H1 (cell line): ENCODE results near the gene CCNK. TPM values are rescaled to one million over a fixed set of nuclear protein-coding genes. Genes with fewer than 3 reads are reported as not detected.

ENCODE experiments used
- ASH2L ChIP-seq: fragments of 200-600, 300-600 bp; sonication (generic); IDR thresholded peaks from one replicate; pipeline ENCODE4 v1.7.1; 2017; ENCODE audit warnings: low read length
- BACH1 ChIP-seq: IDR thresholded peaks from 2 replicates; pipeline ENCODE4 v1.6.1; 2012; ENCODE audit warnings: low read length, improper control_type of control experiment
- CREB1 ChIP-seq: IDR thresholded peaks from 2 replicates; pipeline ENCODE4 v1.6.1; 2012; ENCODE audit warnings: inconsistent platforms
- E2F6 ChIP-seq: IDR thresholded peaks from 2 replicates; pipeline ENCODE4 v1.6.1; 2012; ENCODE audit warnings: inconsistent platforms
- PHF8 ChIP-seq: fragments of 200-600 bp; sonication (generic); conservative IDR thresholded peaks from 2 replicates; pipeline ENCODE4 v1.7.1; 2012; ENCODE audit warnings: low read depth, mild to moderate bottlenecking, inconsistent platforms, low read length, moderate library complexity
- SIN3A ChIP-seq, 2 experiments: IDR thresholded peaks in 1 of 2; conservative IDR thresholded peaks in 1 of 2; 2 replicates each; pipeline ENCODE4 v1.6.1; 2011 to 2012; ENCODE audit warnings: low read length in 2 of 2, improper control_type of control experiment in 1 of 2, low read depth in 1 of 2, mild to moderate bottlenecking in 1 of 2
- TAF1 ChIP-seq: IDR thresholded peaks from 2 replicates; pipeline ENCODE4 v1.6.1; 2011; ENCODE audit warnings: mild to moderate bottlenecking, low read depth, low read length
- TBP ChIP-seq: IDR thresholded peaks from 2 replicates; pipeline ENCODE4 v1.6.1; 2011; ENCODE audit warnings: low read depth, low read length, improper control_type of control experiment
- polyA plus RNA-seq, 7 experiments: library from polyadenylated mRNA; depleted of rRNA in 3 of 7; stranded (reverse) in 5 of 7; unstranded in 2 of 7; fragments of >200 nt in 5 of 7; fragments of 200-250 nt in 2 of 7; gene quantifications; 1 replicate in 5 of 7; 2 replicates in 1 of 7; 4 replicates in 1 of 7; pipeline versions ENCODE4 v1.2.1 to v1.2.3, GENCODE V29; 2011 to 2013; ENCODE audit warnings: missing spikeins in 2 of 7, mixed read lengths in 2 of 7
- total RNA-seq: library from RNA; stranded (reverse); fragmentation: NEBNext Ultra II Directional; extraction: Animal tissue kit (Norgen Biotek cat#: 25700); gene quantifications from 2 replicates; pipeline ENCODE4 v1.2.1, GENCODE V29; 2021
- TF ChIP-seq, protein P1 (sequence below): fragments of 300-600 bp; sonication (generic); IDR thresholded peaks from 2 replicates; pipeline ENCODE4 v1.7.1; 2012; ENCODE audit warnings: low read length, moderate library complexity, mild to moderate bottlenecking, inconsistent platforms; ENCODE audit not compliant: insufficient replicate concordance

Gene CCNK
- total and polyA plus RNA-seq, 2 of the 8 experiments (the other 6 are each of a cell fraction or from before 2014, with no cell fraction given): 10.7 to 82.7 TPM

GRCh38 chr14:99479906-99480869 is 1.0 kb upstream of the CCNK start, which contains the start of gene SETD3 (continued):
- TF ChIP-seq SIN3A (conservative IDR thresholded peaks at IDR 0.05 in 1 of 2, IDR thresholded peaks at IDR 0.05 in 1 of 2; ENCODE audit: low read depth in 1 of 2, low read length in 2 of 2): peak in 1 of 2 experiments; percentile 78; a peak in 2 of 4 replicates
- TF ChIP-seq CREB1: no peak
- peak; percentile 59; the same call in 1 of the 2 replicates for TF ChIP-seq PHF8
- TF ChIP-seq E2F6: peak; percentile 66
- TF ChIP-seq TAF1: no peak
- TF ChIP-seq ASH2L: peak; percentile 74
- TF ChIP-seq, protein P1, sequence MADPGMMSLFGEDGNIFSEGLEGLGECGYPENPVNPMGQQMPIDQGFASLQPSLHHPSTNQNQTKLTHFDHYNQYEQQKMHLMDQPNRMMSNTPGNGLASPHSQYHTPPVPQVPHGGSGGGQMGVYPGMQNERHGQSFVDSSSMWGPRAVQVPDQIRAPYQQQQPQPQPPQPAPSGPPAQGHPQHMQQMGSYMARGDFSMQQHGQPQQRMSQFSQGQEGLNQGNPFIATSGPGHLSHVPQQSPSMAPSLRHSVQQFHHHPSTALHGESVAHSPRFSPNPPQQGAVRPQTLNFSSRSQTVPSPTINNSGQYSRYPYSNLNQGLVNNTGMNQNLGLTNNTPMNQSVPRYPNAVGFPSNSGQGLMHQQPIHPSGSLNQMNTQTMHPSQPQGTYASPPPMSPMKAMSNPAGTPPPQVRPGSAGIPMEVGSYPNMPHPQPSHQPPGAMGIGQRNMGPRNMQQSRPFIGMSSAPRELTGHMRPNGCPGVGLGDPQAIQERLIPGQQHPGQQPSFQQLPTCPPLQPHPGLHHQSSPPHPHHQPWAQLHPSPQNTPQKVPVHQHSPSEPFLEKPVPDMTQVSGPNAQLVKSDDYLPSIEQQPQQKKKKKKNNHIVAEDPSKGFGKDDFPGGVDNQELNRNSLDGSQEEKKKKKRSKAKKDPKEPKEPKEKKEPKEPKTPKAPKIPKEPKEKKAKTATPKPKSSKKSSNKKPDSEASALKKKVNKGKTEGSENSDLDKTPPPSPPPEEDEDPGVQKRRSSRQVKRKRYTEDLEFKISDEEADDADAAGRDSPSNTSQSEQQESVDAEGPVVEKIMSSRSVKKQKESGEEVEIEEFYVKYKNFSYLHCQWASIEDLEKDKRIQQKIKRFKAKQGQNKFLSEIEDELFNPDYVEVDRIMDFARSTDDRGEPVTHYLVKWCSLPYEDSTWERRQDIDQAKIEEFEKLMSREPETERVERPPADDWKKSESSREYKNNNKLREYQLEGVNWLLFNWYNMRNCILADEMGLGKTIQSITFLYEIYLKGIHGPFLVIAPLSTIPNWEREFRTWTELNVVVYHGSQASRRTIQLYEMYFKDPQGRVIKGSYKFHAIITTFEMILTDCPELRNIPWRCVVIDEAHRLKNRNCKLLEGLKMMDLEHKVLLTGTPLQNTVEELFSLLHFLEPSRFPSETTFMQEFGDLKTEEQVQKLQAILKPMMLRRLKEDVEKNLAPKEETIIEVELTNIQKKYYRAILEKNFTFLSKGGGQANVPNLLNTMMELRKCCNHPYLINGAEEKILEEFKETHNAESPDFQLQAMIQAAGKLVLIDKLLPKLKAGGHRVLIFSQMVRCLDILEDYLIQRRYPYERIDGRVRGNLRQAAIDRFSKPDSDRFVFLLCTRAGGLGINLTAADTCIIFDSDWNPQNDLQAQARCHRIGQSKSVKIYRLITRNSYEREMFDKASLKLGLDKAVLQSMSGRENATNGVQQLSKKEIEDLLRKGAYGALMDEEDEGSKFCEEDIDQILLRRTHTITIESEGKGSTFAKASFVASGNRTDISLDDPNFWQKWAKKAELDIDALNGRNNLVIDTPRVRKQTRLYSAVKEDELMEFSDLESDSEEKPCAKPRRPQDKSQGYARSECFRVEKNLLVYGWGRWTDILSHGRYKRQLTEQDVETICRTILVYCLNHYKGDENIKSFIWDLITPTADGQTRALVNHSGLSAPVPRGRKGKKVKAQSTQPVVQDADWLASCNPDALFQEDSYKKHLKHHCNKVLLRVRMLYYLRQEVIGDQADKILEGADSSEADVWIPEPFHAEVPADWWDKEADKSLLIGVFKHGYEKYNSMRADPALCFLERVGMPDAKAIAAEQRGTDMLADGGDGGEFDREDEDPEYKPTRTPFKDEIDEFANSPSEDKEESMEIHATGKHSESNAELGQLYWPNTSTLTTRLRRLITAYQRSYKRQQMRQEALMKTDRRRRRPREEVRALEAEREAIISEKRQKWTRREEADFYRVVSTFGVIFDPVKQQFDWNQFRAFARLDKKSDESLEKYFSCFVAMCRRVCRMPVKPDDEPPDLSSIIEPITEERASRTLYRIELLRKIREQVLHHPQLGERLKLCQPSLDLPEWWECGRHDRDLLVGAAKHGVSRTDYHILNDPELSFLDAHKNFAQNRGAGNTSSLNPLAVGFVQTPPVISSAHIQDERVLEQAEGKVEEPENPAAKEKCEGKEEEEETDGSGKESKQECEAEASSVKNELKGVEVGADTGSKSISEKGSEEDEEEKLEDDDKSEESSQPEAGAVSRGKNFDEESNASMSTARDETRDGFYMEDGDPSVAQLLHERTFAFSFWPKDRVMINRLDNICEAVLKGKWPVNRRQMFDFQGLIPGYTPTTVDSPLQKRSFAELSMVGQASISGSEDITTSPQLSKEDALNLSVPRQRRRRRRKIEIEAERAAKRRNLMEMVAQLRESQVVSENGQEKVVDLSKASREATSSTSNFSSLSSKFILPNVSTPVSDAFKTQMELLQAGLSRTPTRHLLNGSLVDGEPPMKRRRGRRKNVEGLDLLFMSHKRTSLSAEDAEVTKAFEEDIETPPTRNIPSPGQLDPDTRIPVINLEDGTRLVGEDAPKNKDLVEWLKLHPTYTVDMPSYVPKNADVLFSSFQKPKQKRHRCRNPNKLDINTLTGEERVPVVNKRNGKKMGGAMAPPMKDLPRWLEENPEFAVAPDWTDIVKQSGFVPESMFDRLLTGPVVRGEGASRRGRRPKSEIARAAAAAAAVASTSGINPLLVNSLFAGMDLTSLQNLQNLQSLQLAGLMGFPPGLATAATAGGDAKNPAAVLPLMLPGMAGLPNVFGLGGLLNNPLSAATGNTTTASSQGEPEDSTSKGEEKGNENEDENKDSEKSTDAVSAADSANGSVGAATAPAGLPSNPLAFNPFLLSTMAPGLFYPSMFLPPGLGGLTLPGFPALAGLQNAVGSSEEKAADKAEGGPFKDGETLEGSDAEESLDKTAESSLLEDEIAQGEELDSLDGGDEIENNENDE: no peak
- peak; percentile 66; the same call in 1 of the 2 replicates for TF ChIP-seq BACH1
- no peak for TF ChIP-seq TBP
- TF ChIP-seq, all 59 proteins: peak for 10
